CD14-positive monocyte (primary cell): ENCODE data around the gene POC1B. TPM values are rescaled to one million over a fixed set of nuclear protein-coding genes. Genes with fewer than 3 reads are reported as not detected.

Experiments used
- DNase-seq, 3 donors: peaks; one replicate each; pipeline ENCODE4 v3.0.0-alpha.2; 2011 to 2022
- H2AFZ ChIP-seq: 2 replicates; pipeline ENCODE4 v1.6.0; 2012; ENCODE audit warnings: mild to moderate bottlenecking, low read depth, low read length, inconsistent platforms; ENCODE audit not compliant: insufficient read depth, poor library complexity, severe bottlenecking
- H3K27ac ChIP-seq, 2 donors: 1 replicate in 1 of 2; 2 replicates in 1 of 2; pipeline ENCODE4 v1.5.1; 2012 to 2013; ENCODE audit warnings: low read length in 2 of 2, control low read depth in 1 of 2, inconsistent platforms in 1 of 2, low read depth in 1 of 2, mild to moderate bottlenecking in 1 of 2
- H3K27me3 ChIP-seq, 2 donors: one replicate each; pipeline versions ENCODE4 v1.6.0 to v1.6.1; 2011 to 2013; ENCODE audit warnings: low read length in 2 of 2; ENCODE audit not compliant: control insufficient read depth in 2 of 2, insufficient read depth in 2 of 2
- H3K36me3 ChIP-seq, 2 donors: replicated peaks in 1 of 2; 1 replicate in 1 of 2; 2 replicates in 1 of 2; pipeline versions ENCODE4 v1.5.1 to v1.6.1; 2012 to 2013; ENCODE audit warnings: low read length in 2 of 2, control low read depth in 1 of 2, inconsistent platforms in 1 of 2, mild to moderate bottlenecking in 1 of 2; ENCODE audit not compliant: insufficient read depth in 2 of 2, control insufficient read depth in 1 of 2
- H3K4me1 ChIP-seq, 2 donors: 1 replicate in 1 of 2; 2 replicates in 1 of 2; pipeline versions ENCODE4 v1.5.1 to v1.6.1; 2012 to 2013; ENCODE audit warnings: low read length in 2 of 2, control low read depth in 1 of 2, inconsistent platforms in 1 of 2, mild to moderate bottlenecking in 1 of 2, moderate library complexity in 1 of 2; ENCODE audit not compliant: insufficient read depth in 2 of 2, control insufficient read depth in 1 of 2
- H3K4me2 ChIP-seq: replicated peaks from 2 replicates; pipeline ENCODE3; 2012; ENCODE audit warnings: low read length, moderate library complexity, mild to moderate bottlenecking; ENCODE audit not compliant: poor library complexity, severe bottlenecking; ENCODE audit errors: extremely low read depth
- H3K4me3 ChIP-seq, 3 experiments: fragments of 200-600 bp in 1 of 3; sonication (generic) in 1 of 3; replicated peaks in 1 of 3; 1 replicate in 2 of 3; 2 replicates in 1 of 3; pipeline ENCODE4 v1.5.1; 2011 to 2013; ENCODE audit warnings: low read length in 3 of 3, mild to moderate bottlenecking in 3 of 3, control low read depth in 2 of 3, low read depth in 2 of 3, inconsistent platforms in 1 of 3, moderate library complexity in 1 of 3
- H3K79me2 ChIP-seq: 2 replicates; pipeline ENCODE4 v1.6.0; 2012; ENCODE audit warnings: mild to moderate bottlenecking, control low read depth, inconsistent platforms, low read length, moderate library complexity; ENCODE audit not compliant: insufficient read depth
- H3K9ac ChIP-seq: 2 replicates; pipeline ENCODE4 v1.6.0; 2017; ENCODE audit warnings: low read length, mild to moderate bottlenecking; ENCODE audit not compliant: insufficient read depth, poor library complexity, severe bottlenecking
- H3K9me3 ChIP-seq, 2 donors: replicated peaks in 1 of 2; 1 replicate in 1 of 2; 2 replicates in 1 of 2; pipeline versions ENCODE4 v1.5.1 to v1.6.1; 2012 to 2013; ENCODE audit warnings: low read length in 2 of 2, control low read depth in 1 of 2; ENCODE audit not compliant: control insufficient read depth in 1 of 2, insufficient read depth in 1 of 2
- H4K20me1 ChIP-seq: 2 replicates; pipeline ENCODE4 v1.6.0; 2012; ENCODE audit warnings: mild to moderate bottlenecking, low read length, control low read depth, moderate library complexity; ENCODE audit not compliant: insufficient read depth
- H3K27ac Mint-ChIP-seq, 7 donors: one replicate each; pipeline ENCODE4 v1.8.0; 2020; ENCODE audit warnings: mild to moderate bottlenecking in 7 of 7, mixed read lengths in 7 of 7, moderate library complexity in 6 of 7, inconsistent platforms in 2 of 7
- H3K27me3 Mint-ChIP-seq, 3 donors: one replicate each; pipeline ENCODE4 v1.8.0; 2021 to 2022; ENCODE audit warnings: low read depth in 3 of 3, mild to moderate bottlenecking in 3 of 3, mixed read lengths in 3 of 3, moderate library complexity in 3 of 3, inconsistent platforms in 1 of 3
- H3K36me3 Mint-ChIP-seq, 2 donors: one replicate each; pipeline ENCODE4 v1.8.0; 2020; ENCODE audit warnings: mixed read lengths in 2 of 2, inconsistent platforms in 1 of 2, mild to moderate bottlenecking in 1 of 2
- H3K4me1 Mint-ChIP-seq: one replicate; pipeline ENCODE4 v1.8.0; 2020; ENCODE audit warnings: mild to moderate bottlenecking, mixed read lengths
- H3K4me3 Mint-ChIP-seq, 2 donors: one replicate each; pipeline ENCODE4 v1.8.0; 2020; ENCODE audit warnings: mild to moderate bottlenecking in 2 of 2, mixed read lengths in 2 of 2, moderate library complexity in 1 of 2
- H3K9me3 Mint-ChIP-seq, 7 donors: one replicate each; pipeline ENCODE4 v1.8.0; 2020 to 2022; ENCODE audit warnings: mixed read lengths in 7 of 7, mild to moderate bottlenecking in 6 of 7, moderate library complexity in 6 of 7, inconsistent platforms in 2 of 7
- CTCF ChIP-seq: fragments of 200-600 bp; IDR thresholded peaks from one replicate; pipeline ENCODE4 v1.8.0; 2022; ENCODE audit warnings: antibody characterized with exemption, mild to moderate bottlenecking
- WGBS: methylation state at CpG from one replicate; pipeline ENCODE4 v1.1.5; 2013; ENCODE audit warnings: missing lambda C conversion rate; ENCODE audit not compliant: insufficient coverage; 5-methylcytosine and 5-hydroxymethylcytosine counted together
- intact Hi-C, 2 donors: fragments of 100-400 bp; cut with micrococcal nuclease; formaldehyde crosslinking; loops; one replicate each; pipeline versions ENCODE4 v1.15.0 to v1.15.1; 2023
- polyA plus RNA-seq, 3 donors: library from polyadenylated mRNA; depleted of rRNA in 1 of 3; unstranded in 2 of 3; stranded (reverse) in 1 of 3; fragments of 300-500 nt in 2 of 3; fragments of >200 nt in 1 of 3; fragmentation: Illumina TruSeq in 2 of 3; gene quantifications; 1 replicate in 2 of 3; 2 replicates in 1 of 3; pipeline ENCODE4 v1.2.3, GENCODE V29; 2012 to 2021

The POC1B gene
- polyA plus RNA-seq, 3 donors = 8.4 to 32.0 (median 29.7) TPM

GRCh38 chr12:89513544-89513943 is 12.3 kb downstream of the POC1B start:
- no peaks in the 10 kb centered on the region for H3K27me3 ChIP-seq
- peaks cover 11% of the 10 kb centered on the region for H3K4me1 Mint-ChIP-seq
- H3K9me3 Mint-ChIP-seq = no peaks in the 10 kb centered on the region
- TF ChIP-seq CTCF = no peak
- no peak overlapping the region for H3K4me2 ChIP-seq
- H3K36me3 ChIP-seq = no peaks in the 10 kb centered on the region
- no peak overlapping the region for H3K27ac ChIP-seq
- no peaks in the 10 kb centered on the region for H3K79me2 ChIP-seq
- no peak for DNase-seq
- H3K9ac ChIP-seq = no peak overlapping the region
- 97% methylated on average over 4 of the region's 4 CpGs for WGBS
- H3K4me3 ChIP-seq = no peak overlapping the region
- peaks cover 5% of the 10 kb centered on the region for H4K20me1 ChIP-seq
- intact Hi-C loops = no loop called here
- H3K36me3 Mint-ChIP-seq = peaks cover 4 to 15% of the 10 kb centered on the region in 2 donors
- no peak overlapping the region for H2AFZ ChIP-seq
- no peak overlapping the region for H3K27ac Mint-ChIP-seq
- no peak overlapping the region for H3K4me3 Mint-ChIP-seq
- H3K27me3 Mint-ChIP-seq = peaks cover 0 to 3% (median 0%) of the 10 kb centered on the region in 3 donors
- H3K9me3 ChIP-seq = no peaks in the 10 kb centered on the region
- H3K4me1 ChIP-seq = peaks cover 11 to 14% of the 10 kb centered on the region in 2 donors

- intact Hi-C loops = no loop called here
- H3K4me1 Mint-ChIP-seq = no peaks in the 10 kb centered on the region
- DNase-seq = no peak
- no peak overlapping the region for H3K4me2 ChIP-seq
- TF ChIP-seq CTCF = no peak
- H3K36me3 ChIP-seq = no peaks in the 10 kb centered on the region
- H3K4me1 ChIP-seq = no peaks in the 10 kb centered on the region
- H3K36me3 Mint-ChIP-seq = peaks cover 1 to 8% of the 10 kb centered on the region in 2 donors
- H3K9me3 Mint-ChIP-seq = peaks cover 0 to 9% (median 0%) of the 10 kb centered on the region in 7 donors
- H3K4me3 Mint-ChIP-seq = no peak overlapping the region
- no peak overlapping the region for H2AFZ ChIP-seq
- no peak overlapping the region for H3K27ac Mint-ChIP-seq
- H3K27ac ChIP-seq = no peak overlapping the region
- no peak overlapping the region for H3K9ac ChIP-seq
- no peak overlapping the region for H3K4me3 ChIP-seq
- H3K27me3 Mint-ChIP-seq = peaks cover 0 to 3% (median 0%) of the 10 kb centered on the region in 3 donors
- WGBS = no CpG with 5 or more reads among the region's 9 CpGs
- no peaks in the 10 kb centered on the region for H4K20me1 ChIP-seq
- H3K79me2 ChIP-seq = no peaks in the 10 kb centered on the region
- H3K9me3 ChIP-seq = no peaks in the 10 kb centered on the region
- no peaks in the 10 kb centered on the region for H3K27me3 ChIP-seq
Measured at GRCh38 chr12:89507015-89507824, 18.6 kb downstream of the POC1B start.
